Astrocyte (in vitro differentiated cells and primary cell): Measurements from ENCODE around the gene EGFL7. TPM values are rescaled to one million over a fixed set of nuclear protein-coding genes. Genes with fewer than 3 reads are reported as not detected.

Experiments
- DNase-seq: peaks from one replicate; pipeline ENCODE4 v3.0.0-alpha.2; 2010; ENCODE audit warnings: low read depth
- FAIRE-seq: peaks from 2 replicates; lab custom pipeline; 2011; peaks lifted over from hg19 to GRCh38; lab: Jason Lieb, UNC
- H2AFZ ChIP-seq: 2 replicates; pipeline ENCODE4 v1.6.0; 2012; ENCODE audit warnings: low read depth, low read length, inconsistent platforms
- H3K27ac ChIP-seq: 2 replicates; pipeline ENCODE4 v1.5.1; 2011; ENCODE audit warnings: low read depth, low read length, inconsistent platforms
- H3K27me3 ChIP-seq: 2 replicates; pipeline ENCODE4 v1.6.0; 2011; ENCODE audit warnings: low read length, inconsistent platforms; ENCODE audit not compliant: insufficient read depth
- H3K36me3 ChIP-seq: 2 replicates; pipeline ENCODE4 v1.5.1; 2011; ENCODE audit warnings: low read length, inconsistent platforms; ENCODE audit not compliant: insufficient read depth
- H3K4me1 ChIP-seq: 2 replicates; pipeline ENCODE4 v1.5.1; 2011; ENCODE audit warnings: low read length, inconsistent platforms; ENCODE audit not compliant: insufficient read depth
- H3K4me2 ChIP-seq: 2 replicates; pipeline ENCODE4 v1.6.0; 2012; ENCODE audit warnings: low read length, inconsistent platforms
- H3K4me3 ChIP-seq: 2 replicates; pipeline ENCODE4 v1.5.1; 2011; ENCODE audit warnings: low read depth, mild to moderate bottlenecking, low read length, inconsistent platforms; ENCODE audit not compliant: insufficient read depth
- H3K79me2 ChIP-seq: 2 replicates; pipeline ENCODE4 v1.6.0; 2012; ENCODE audit warnings: mild to moderate bottlenecking, low read length, inconsistent platforms; ENCODE audit not compliant: insufficient read depth
- H3K9ac ChIP-seq: 2 replicates; pipeline ENCODE4 v1.6.0; 2012; ENCODE audit warnings: mild to moderate bottlenecking, low read length, inconsistent platforms
- H3K9me3 ChIP-seq: 2 replicates; pipeline ENCODE4 v1.5.1; 2012; ENCODE audit warnings: low read depth, mild to moderate bottlenecking, low read length, inconsistent platforms; ENCODE audit not compliant: insufficient read depth
- H4K20me1 ChIP-seq: 2 replicates; pipeline ENCODE4 v1.6.0; 2012; ENCODE audit warnings: low read length, inconsistent platforms; ENCODE audit not compliant: insufficient read depth
- H3K27ac Mint-ChIP-seq: one replicate; pipeline ENCODE4 v1.8.0; 2021; ENCODE audit warnings: mild to moderate bottlenecking, mixed read lengths; ENCODE audit not compliant: unreplicated experiment
- H3K27me3 Mint-ChIP-seq: one replicate; pipeline ENCODE4 v1.8.0; 2021; ENCODE audit warnings: low read depth, mixed read lengths; ENCODE audit not compliant: unreplicated experiment
- H3K36me3 Mint-ChIP-seq: one replicate; pipeline ENCODE4 v1.8.0; 2021; ENCODE audit warnings: low read depth, mixed read lengths; ENCODE audit not compliant: unreplicated experiment
- H3K4me1 Mint-ChIP-seq: one replicate; pipeline ENCODE4 v1.8.0; 2021; ENCODE audit warnings: low read depth, mixed read lengths; ENCODE audit not compliant: unreplicated experiment
- H3K4me3 Mint-ChIP-seq: one replicate; pipeline ENCODE4 v1.8.0; 2021; ENCODE audit warnings: mild to moderate bottlenecking, moderate library complexity, mixed read lengths; ENCODE audit not compliant: unreplicated experiment
- H3K9me3 Mint-ChIP-seq: one replicate; pipeline ENCODE4 v1.8.0; 2021; ENCODE audit warnings: mild to moderate bottlenecking, mixed read lengths; ENCODE audit not compliant: unreplicated experiment
- EZH2 ChIP-seq: IDR thresholded peaks from 2 replicates; pipeline ENCODE4 v1.6.1; 2012; ENCODE audit warnings: mild to moderate bottlenecking, low read length, inconsistent platforms; ENCODE audit not compliant: insufficient read depth
- total RNA-seq: library from RNA; stranded (reverse); gene quantifications from 2 replicates; pipeline ENCODE4 v1.2.1, GENCODE V29; 2021
- TF ChIP-seq, protein P1 (sequence below): IDR thresholded peaks from 2 replicates; pipeline ENCODE4 v1.5.1; 2011; ENCODE audit warnings: low read depth, mild to moderate bottlenecking, inconsistent platforms, low read length, moderate library complexity; ENCODE audit not compliant: insufficient read depth

EGFL7 gene
- total RNA-seq, 1 donor from 2014 or later: 12.3 TPM

DNA sequence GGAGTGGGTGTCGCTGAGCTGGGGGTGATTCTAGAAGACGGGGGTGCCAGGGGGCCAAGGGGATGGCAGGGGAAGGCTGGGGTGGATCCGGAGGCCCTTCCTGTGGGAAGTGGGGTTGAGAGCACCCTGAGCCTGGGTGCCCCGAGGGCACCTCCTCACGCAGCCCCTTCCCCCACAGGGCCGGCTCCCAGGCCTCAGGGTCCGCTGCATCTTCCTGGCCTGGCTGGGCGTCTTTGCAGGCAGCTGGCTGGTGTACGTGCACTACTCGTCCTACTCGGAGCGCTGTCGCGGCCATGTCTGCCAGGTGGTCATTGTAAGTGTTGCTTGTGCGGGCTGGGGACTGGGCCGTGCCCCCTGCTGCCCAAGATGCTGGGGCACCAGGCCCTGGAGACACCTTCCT, 54.7 kb downstream of the EGFL7 start:
- H3K27ac Mint-ChIP-seq: no peak overlapping the region

DNA sequence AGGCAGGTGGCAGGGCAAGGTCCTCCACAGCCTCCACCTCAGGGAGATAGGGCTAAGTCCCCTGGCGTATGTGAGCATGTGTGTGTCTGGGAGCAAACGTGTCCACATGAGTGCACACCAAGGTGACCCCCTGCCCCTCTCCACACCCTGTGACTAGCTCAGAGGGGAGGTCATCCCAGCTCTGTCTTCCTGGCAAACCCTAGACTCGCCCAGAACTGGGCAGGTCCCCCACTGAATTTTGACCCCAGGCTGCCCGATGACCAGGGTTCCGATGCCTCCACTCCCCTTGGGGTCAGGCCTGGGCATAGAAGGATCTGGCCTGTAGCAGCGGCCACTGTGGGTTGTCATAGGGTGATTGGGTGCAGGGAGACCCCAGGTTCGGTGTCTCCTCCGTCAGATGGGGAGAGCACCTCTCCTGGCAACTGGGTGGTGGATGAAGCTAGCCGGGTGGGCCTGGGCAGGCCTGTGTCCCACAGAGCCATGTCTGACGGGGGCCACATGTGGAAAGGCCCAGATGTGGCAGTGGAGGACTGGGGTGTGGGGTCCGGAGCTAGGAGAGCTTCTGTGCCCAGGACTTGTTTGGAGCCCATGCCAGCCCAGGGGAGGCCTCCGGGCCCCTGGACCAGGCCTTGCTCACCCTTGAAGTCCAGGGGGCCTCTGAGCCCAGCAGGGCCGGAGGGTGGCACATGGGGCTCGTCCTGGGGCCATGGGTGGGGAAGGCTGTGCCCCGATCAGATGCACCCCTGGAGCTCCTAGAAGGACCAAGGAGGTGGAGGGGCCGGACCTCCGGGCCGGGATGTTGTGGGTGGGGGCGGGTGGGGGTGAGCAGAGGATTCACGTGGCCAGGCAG, 55.9 kb downstream of the EGFL7 start:
- DNase-seq (no peak), FAIRE-seq (no peak)
- Mint-ChIP-seq H3K27ac (no peak overlapping the region), H3K36me3 (peaks cover 5% of the 10 kb centered on the region), H3K27me3 (no peaks in the 10 kb centered on the region), H3K4me3 (no peak overlapping the region), H3K9me3 (no peaks in the 10 kb centered on the region), H3K4me1 (no peaks in the 10 kb centered on the region)
- H3K4me3 ChIP-seq: no peak overlapping the region
- no peaks in the 10 kb centered on the region for H3K9me3 ChIP-seq
- peaks cover 30% of the 10 kb centered on the region for H4K20me1 ChIP-seq
- H3K4me1 ChIP-seq: peaks cover 20% of the 10 kb centered on the region
- H3K79me2 ChIP-seq: peaks cover 3% of the 10 kb centered on the region
- no peak overlapping the region for H3K9ac ChIP-seq
- H3K4me2 ChIP-seq: no peak overlapping the region
- no peak overlapping the region for H2AFZ ChIP-seq
- no peaks in the 10 kb centered on the region for H3K36me3 ChIP-seq
- H3K27me3 ChIP-seq: no peaks in the 10 kb centered on the region
- TF ChIP-seq, protein P1, sequence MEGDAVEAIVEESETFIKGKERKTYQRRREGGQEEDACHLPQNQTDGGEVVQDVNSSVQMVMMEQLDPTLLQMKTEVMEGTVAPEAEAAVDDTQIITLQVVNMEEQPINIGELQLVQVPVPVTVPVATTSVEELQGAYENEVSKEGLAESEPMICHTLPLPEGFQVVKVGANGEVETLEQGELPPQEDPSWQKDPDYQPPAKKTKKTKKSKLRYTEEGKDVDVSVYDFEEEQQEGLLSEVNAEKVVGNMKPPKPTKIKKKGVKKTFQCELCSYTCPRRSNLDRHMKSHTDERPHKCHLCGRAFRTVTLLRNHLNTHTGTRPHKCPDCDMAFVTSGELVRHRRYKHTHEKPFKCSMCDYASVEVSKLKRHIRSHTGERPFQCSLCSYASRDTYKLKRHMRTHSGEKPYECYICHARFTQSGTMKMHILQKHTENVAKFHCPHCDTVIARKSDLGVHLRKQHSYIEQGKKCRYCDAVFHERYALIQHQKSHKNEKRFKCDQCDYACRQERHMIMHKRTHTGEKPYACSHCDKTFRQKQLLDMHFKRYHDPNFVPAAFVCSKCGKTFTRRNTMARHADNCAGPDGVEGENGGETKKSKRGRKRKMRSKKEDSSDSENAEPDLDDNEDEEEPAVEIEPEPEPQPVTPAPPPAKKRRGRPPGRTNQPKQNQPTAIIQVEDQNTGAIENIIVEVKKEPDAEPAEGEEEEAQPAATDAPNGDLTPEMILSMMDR: no peak
- H3K27ac ChIP-seq: no peak overlapping the region

More for the DNA sequence above, 54.7 kb downstream of the EGFL7 start:
- TF ChIP-seq, protein P1: no peak
- TF ChIP-seq EZH2: no peak
- H3K36me3 ChIP-seq: no peaks in the 10 kb centered on the region
- H3K9ac ChIP-seq: no peak overlapping the region
- no peaks in the 10 kb centered on the region for H3K79me2 ChIP-seq
- Mint-ChIP-seq H3K4me1 (no peaks in the 10 kb centered on the region), H3K27me3 (no peaks in the 10 kb centered on the region), H3K36me3 (peaks cover 5% of the 10 kb centered on the region), H3K4me3 (no peak overlapping the region), H3K9me3 (no peaks in the 10 kb centered on the region)
- H3K27ac ChIP-seq: no peak overlapping the region
- H3K4me1 ChIP-seq: peaks cover 19% of the 10 kb centered on the region
- no peak overlapping the region for H3K4me2 ChIP-seq
- H2AFZ ChIP-seq: no peak overlapping the region
- H3K9me3 ChIP-seq: no peaks in the 10 kb centered on the region
- FAIRE-seq (no peak), DNase-seq (no peak)
- H3K4me3 ChIP-seq: no peak overlapping the region
- H4K20me1 ChIP-seq: peaks cover 18% of the 10 kb centered on the region
- no peaks in the 10 kb centered on the region for H3K27me3 ChIP-seq
